ENCODE data around the gene JUNB. TPM values are rescaled to one million over a fixed set of nuclear protein-coding genes. Genes with fewer than 3 reads are reported as not detected.

JUNB gene
- 120 and 130 TPM in 2 replicates for total RNA-seq

GRCh38 chr19:12791345-12792050, at the start of gene JUNB:
Gene JUNB, plus strand, starts transcription at chr19:12791486. Its CDS starts 286 bp downstream, at chr19:12791772.
- peak; percentile 88 for DNase-seq (ENCODE audit: low read depth)

GRCh38 chr19:12745166-12745897, 46.0 kb upstream of the JUNB start:
- no peak for DNase-seq (ENCODE audit: low read depth)

- DNase-seq (ENCODE audit: low read depth) = no peak
Measured at GRCh38 chr19:12748489-12748888, 42.8 kb upstream of the JUNB start.

- no peak for DNase-seq (ENCODE audit: low read depth)
Measured at GRCh38 chr19:12749938-12750521, 41.3 kb upstream of the JUNB start.

GRCh38 chr19:12750851-12751250, 40.4 kb upstream of the JUNB start:
- DNase-seq (ENCODE audit: low read depth) = no peak

- DNase-seq (ENCODE audit: low read depth) = no peak
Measured at GRCh38 chr19:12751635-12752034, 39.7 kb upstream of the JUNB start, which contains the start of gene BEST2. Gene BEST2, plus strand, starts transcription at chr19:12751791. Its CDS starts 802 bp downstream, at chr19:12752593.

GRCh38 chr19:12752056-12752781, 39.1 kb upstream of the JUNB start:
- no peak for DNase-seq (ENCODE audit: low read depth)

- no peak for DNase-seq (ENCODE audit: low read depth)
Measured at GRCh38 chr19:12754465-12755196, 36.7 kb upstream of the JUNB start.

- DNase-seq (ENCODE audit: low read depth) = no peak
Measured at GRCh38 chr19:12756150-12756883, 35.0 kb upstream of the JUNB start.

- DNase-seq (ENCODE audit: low read depth) = no peak
Measured at GRCh38 chr19:12757544-12758274, 33.6 kb upstream of the JUNB start.

GRCh38 chr19:12759686-12760085, 31.6 kb upstream of the JUNB start:
- no peak for DNase-seq (ENCODE audit: low read depth)

GRCh38 chr19:12763100-12763499, 28.2 kb upstream of the JUNB start:
- DNase-seq (ENCODE audit: low read depth) = no peak

GRCh38 chr19:12764698-12765097, 26.6 kb upstream of the JUNB start:
- DNase-seq (ENCODE audit: low read depth) = no peak

- DNase-seq (ENCODE audit: low read depth) = no peak
Measured at GRCh38 chr19:12766051-12766521, 25.2 kb upstream of the JUNB start.

GRCh38 chr19:12767150-12767549, 24.1 kb upstream of the JUNB start:
- DNase-seq (ENCODE audit: low read depth) = no peak

- no peak for DNase-seq (ENCODE audit: low read depth)
Measured at GRCh38 chr19:12767666-12768065, 23.6 kb upstream of the JUNB start.

GRCh38 chr19:12769689-12770088, 21.6 kb upstream of the JUNB start:
- DNase-seq (ENCODE audit: low read depth) = no peak

GRCh38 chr19:12770922-12771321, 20.4 kb upstream of the JUNB start:
- no peak for DNase-seq (ENCODE audit: low read depth)

GRCh38 chr19:12772323-12772722, 19.0 kb upstream of the JUNB start:
- DNase-seq (ENCODE audit: low read depth) = no peak

- DNase-seq (ENCODE audit: low read depth) = no peak
Measured at GRCh38 chr19:12773571-12773970, 17.7 kb upstream of the JUNB start.

All from renal cortical epithelial cell (primary cell).